ENCODE measurements around the gene FGF3. TPM values are rescaled to one million over a fixed set of nuclear protein-coding genes. Genes with fewer than 3 reads are reported as not detected.

Gene FGF3
- total and polyA plus RNA-seq, 2 donors from 2014 or later: not detected

DNA sequence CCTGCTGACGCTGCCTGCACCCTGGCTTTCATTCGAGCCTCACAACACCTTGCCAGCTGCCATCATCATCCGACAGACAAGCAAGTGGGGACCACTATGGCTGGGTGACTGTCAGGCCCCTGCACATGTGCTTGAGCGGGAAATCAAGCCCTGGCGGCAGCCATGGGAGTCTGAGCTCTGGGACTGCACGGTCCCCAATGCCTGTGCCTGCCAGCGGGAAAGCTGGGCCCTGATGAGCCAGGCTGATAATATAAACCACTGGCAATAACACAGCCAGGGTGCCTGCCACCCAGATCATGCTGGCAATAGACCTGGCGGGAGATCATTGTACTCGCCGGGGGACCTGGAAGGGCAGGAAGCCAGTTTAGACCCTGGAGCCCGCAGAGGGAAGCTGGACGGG lies 2.5 kb downstream of the FGF3 start:
- FAIRE-seq: no peak
- Histone ChIP-seq H3K4me3 (ENCODE audit: low read length in 3 of 3) (no peak overlapping the region), H3K27me3 (ENCODE audit: control insufficient read depth, insufficient read depth, low read length) (peaks cover 15% of the 10 kb centered on the region), H3K36me3 (ENCODE audit: control insufficient read depth in 2 of 3, insufficient read depth in 3 of 3, low read length in 3 of 3) (no peaks in the 10 kb centered on the region), H3K9ac (ENCODE audit: low read length in 3 of 3) (no peak overlapping the region), H3K27ac (ENCODE audit: low read depth in 2 of 2, low read length in 2 of 2) (no peak overlapping the region), H3K9me3 (ENCODE audit: control insufficient read depth in 2 of 3, insufficient read depth in 1 of 3, low read length in 3 of 3) (no peaks in the 10 kb centered on the region), H3K4me1 (ENCODE audit: control insufficient read depth in 2 of 3, insufficient read depth in 2 of 3, low read depth in 1 of 3, low read length in 3 of 3) (no peaks in the 10 kb centered on the region)
- no peak for DNase-seq
- intact Hi-C loops (cut with DNase I): no loop called here
- TF ChIP-seq, protein P1, sequence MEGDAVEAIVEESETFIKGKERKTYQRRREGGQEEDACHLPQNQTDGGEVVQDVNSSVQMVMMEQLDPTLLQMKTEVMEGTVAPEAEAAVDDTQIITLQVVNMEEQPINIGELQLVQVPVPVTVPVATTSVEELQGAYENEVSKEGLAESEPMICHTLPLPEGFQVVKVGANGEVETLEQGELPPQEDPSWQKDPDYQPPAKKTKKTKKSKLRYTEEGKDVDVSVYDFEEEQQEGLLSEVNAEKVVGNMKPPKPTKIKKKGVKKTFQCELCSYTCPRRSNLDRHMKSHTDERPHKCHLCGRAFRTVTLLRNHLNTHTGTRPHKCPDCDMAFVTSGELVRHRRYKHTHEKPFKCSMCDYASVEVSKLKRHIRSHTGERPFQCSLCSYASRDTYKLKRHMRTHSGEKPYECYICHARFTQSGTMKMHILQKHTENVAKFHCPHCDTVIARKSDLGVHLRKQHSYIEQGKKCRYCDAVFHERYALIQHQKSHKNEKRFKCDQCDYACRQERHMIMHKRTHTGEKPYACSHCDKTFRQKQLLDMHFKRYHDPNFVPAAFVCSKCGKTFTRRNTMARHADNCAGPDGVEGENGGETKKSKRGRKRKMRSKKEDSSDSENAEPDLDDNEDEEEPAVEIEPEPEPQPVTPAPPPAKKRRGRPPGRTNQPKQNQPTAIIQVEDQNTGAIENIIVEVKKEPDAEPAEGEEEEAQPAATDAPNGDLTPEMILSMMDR (IDR thresholded peaks at IDR 0.05; ENCODE audit: borderline replicate concordance, extremely low read depth, insufficient read depth): no peak

DNA sequence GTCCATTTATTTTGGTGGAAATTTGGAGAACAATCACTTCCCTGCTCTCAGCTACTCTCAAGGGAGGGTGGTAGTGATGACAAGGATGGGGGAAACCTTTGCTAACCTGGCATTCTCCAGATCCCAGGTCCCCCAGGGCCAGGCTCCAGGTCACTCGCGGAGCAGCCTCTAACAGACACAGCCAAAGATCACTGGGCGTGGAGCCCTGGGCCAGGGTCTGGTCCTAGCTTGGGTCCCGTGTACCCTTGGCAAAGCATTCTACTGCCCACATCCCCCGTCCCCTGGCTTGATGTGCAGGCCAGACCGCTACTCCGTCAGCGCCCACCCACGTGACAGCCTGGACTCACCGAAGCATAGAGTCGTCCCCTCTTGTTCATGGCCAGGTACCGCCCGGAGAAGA lies 3.2 kb downstream of the FGF3 start:
- DNase-seq (no peak), FAIRE-seq (no peak)
- intact Hi-C loops (cut with DNase I): no loop called here
- H3K36me3 ChIP-seq (ENCODE audit: control insufficient read depth in 2 of 3, insufficient read depth in 3 of 3, low read length in 3 of 3): no peaks in the 10 kb centered on the region
- no peak overlapping the region for H3K4me3 ChIP-seq (ENCODE audit: low read length in 3 of 3)
- peaks cover 12% of the 10 kb centered on the region for H3K27me3 ChIP-seq (ENCODE audit: control insufficient read depth, insufficient read depth, low read length)
- TF ChIP-seq, protein P1 (IDR thresholded peaks at IDR 0.05; ENCODE audit: borderline replicate concordance, extremely low read depth, insufficient read depth): no peak
- H3K27ac ChIP-seq (ENCODE audit: low read depth in 2 of 2, low read length in 2 of 2): no peak overlapping the region
- H3K9ac ChIP-seq (ENCODE audit: low read length in 3 of 3): no peak overlapping the region
- H3K9me3 ChIP-seq (ENCODE audit: control insufficient read depth in 2 of 3, insufficient read depth in 1 of 3, low read length in 3 of 3): no peaks in the 10 kb centered on the region
- H3K4me1 ChIP-seq (ENCODE audit: control insufficient read depth in 2 of 3, insufficient read depth in 2 of 3, low read depth in 1 of 3, low read length in 3 of 3): no peaks in the 10 kb centered on the region

DNA sequence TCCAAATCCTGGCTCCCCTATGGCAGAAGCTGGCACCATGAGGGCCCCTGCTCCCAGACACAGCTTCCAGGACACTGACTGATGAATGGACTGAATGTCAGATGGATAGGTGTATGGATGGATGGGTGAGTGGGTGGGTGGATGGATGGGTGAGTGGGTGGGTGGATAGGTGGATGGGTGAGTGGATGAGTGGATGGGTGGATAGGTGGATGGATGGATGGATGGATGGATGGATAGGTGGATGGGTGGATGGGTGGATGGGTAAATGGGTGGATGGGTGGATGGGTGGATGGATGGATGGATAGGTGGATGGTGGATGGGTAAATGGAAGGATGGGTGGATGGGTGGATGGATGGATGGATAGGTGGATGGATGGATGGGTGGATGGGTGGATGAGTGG lies 4.3 kb downstream of the FGF3 start:
- peaks cover 6% of the 10 kb centered on the region for H3K27me3 ChIP-seq (ENCODE audit: control insufficient read depth, insufficient read depth, low read length)
- DNase-seq (no peak), FAIRE-seq (no peak)

More for the DNA sequence above, 4.3 kb downstream of the FGF3 start:
- Histone ChIP-seq H3K9ac (ENCODE audit: low read length in 3 of 3) (no peak overlapping the region), H3K27ac (ENCODE audit: low read depth in 2 of 2, low read length in 2 of 2) (no peak overlapping the region), H3K4me3 (ENCODE audit: low read length in 3 of 3) (no peak overlapping the region), H3K36me3 (ENCODE audit: control insufficient read depth in 2 of 3, insufficient read depth in 3 of 3, low read length in 3 of 3) (no peaks in the 10 kb centered on the region), H3K9me3 (ENCODE audit: control insufficient read depth in 2 of 3, insufficient read depth in 1 of 3, low read length in 3 of 3) (no peaks in the 10 kb centered on the region), H3K4me1 (ENCODE audit: control insufficient read depth in 2 of 3, insufficient read depth in 2 of 3, low read depth in 1 of 3, low read length in 3 of 3) (no peaks in the 10 kb centered on the region)
- TF ChIP-seq, protein P1 (IDR thresholded peaks at IDR 0.05; ENCODE audit: borderline replicate concordance, extremely low read depth, insufficient read depth): no peak
- intact Hi-C loops (cut with DNase I): no loop called here

Measured in kidney (tissue), 14 donors.